ENCODE data around the gene RPUSD2. TPM values are rescaled to one million over a fixed set of nuclear protein-coding genes. Genes with fewer than 3 reads are reported as not detected.
A peak's percentile ranks its signal among the peaks of the same experiment; 100 is the strongest.

Gene RPUSD2
- polyA plus RNA-seq, 1 of the 3 experiments (the other 2 are of a cell fraction): 10.8 TPM

- TF ChIP-seq YY1 (IDR thresholded peaks at IDR 0.05; ENCODE audit: low read depth): no peak
- H3K27ac ChIP-seq (ENCODE audit: low read depth in 2 of 2, low read length in 1 of 2): no peak overlapping the region
- no peaks in the 10 kb centered on the region for H3K36me3 ChIP-seq (replicated peaks in 1 of 2; ENCODE audit: control insufficient read depth in 1 of 2, insufficient read depth in 2 of 2, low read length in 1 of 2)
- H3K4me2 ChIP-seq: no peak overlapping the region
- no peak overlapping the region for H3K4me3 ChIP-seq (ENCODE audit: low read depth in 2 of 2, low read length in 1 of 2)
- no peaks in the 10 kb centered on the region for H3K4me1 ChIP-seq (ENCODE audit: control insufficient read depth in 1 of 2, insufficient read depth in 2 of 2, low read depth in 1 of 2, low read length in 1 of 2)
- peaks cover 87% of the 10 kb centered on the region for H3K79me2 ChIP-seq (ENCODE audit: insufficient read depth)
- H3K9ac ChIP-seq: no peak overlapping the region
- no peaks in the 10 kb centered on the region for H3F3A ChIP-seq (replicated peaks; ENCODE audit: insufficient read depth)
- ChIA-PET POLR2A (no interaction called here), CTCF (interaction anchor here (3.2 kb wide), 1 partner anchor 12 kb away, joined by 9 read pairs; no protein-coding TSS in a partner anchor)
- whole genome bisulfite sequencing (ENCODE audit: low lambda C conversion rate): 77% methylated on average over 3 of the region's 3 CpGs
- H4K20me1 ChIP-seq (ENCODE audit: insufficient read depth): no peaks in the 10 kb centered on the region
- H3K27me3 ChIP-seq (ENCODE audit: insufficient read depth): no peaks in the 10 kb centered on the region
- no peak for DNase-seq
- H2AFZ ChIP-seq (ENCODE audit: low read depth): 0 out of 2 replicates have a peak overlapping the region, but pooled peaks have one; percentile 43
- no peaks in the 10 kb centered on the region for H3K9me2 ChIP-seq
- H3K9me3 ChIP-seq: no peaks in the 10 kb centered on the region
Observed at GRCh38 chr15:40598126-40598525, 29.0 kb downstream of the RPUSD2 start.

- CTCF ChIA-PET: interaction anchor here (1.5 to 3.2 kb wide), 2 partner anchors 9 to 11 kb away, joined by 5 to 9 read pairs; no protein-coding TSS in a partner anchor
- POLR2A ChIA-PET: no interaction called here
- Histone ChIP-seq H4K20me1 (ENCODE audit: insufficient read depth) (no peaks in the 10 kb centered on the region), H3K27me3 (ENCODE audit: insufficient read depth) (no peaks in the 10 kb centered on the region), H3K9me2 (no peaks in the 10 kb centered on the region), H3K27ac (ENCODE audit: low read depth in 2 of 2, low read length in 1 of 2) (no peak overlapping the region), H3F3A (replicated peaks; ENCODE audit: insufficient read depth) (no peaks in the 10 kb centered on the region), H3K9me3 (no peaks in the 10 kb centered on the region), H3K4me3 (ENCODE audit: low read depth in 2 of 2, low read length in 1 of 2) (no peak overlapping the region), H3K4me2 (no peak overlapping the region), H3K9ac (no peak overlapping the region), H3K4me1 (ENCODE audit: control insufficient read depth in 1 of 2, insufficient read depth in 2 of 2, low read depth in 1 of 2, low read length in 1 of 2) (no peaks in the 10 kb centered on the region), H2AFZ (ENCODE audit: low read depth) (no peak overlapping the region), H3K79me2 (ENCODE audit: insufficient read depth) (peaks cover 92% of the 10 kb centered on the region), H3K36me3 (replicated peaks in 1 of 2; ENCODE audit: control insufficient read depth in 1 of 2, insufficient read depth in 2 of 2, low read length in 1 of 2) (no peaks in the 10 kb centered on the region)
- TF ChIP-seq USF2 (IDR thresholded peaks at IDR 0.05; ENCODE audit: borderline replicate concordance, low read depth, low read length) (no peak), MXI1 (IDR thresholded peaks at IDR 0.05; ENCODE audit: low read depth, low read length) (no peak), ZBTB33 (IDR thresholded peaks at IDR 0.05; ENCODE audit: borderline replicate concordance, low read depth) (no peak), GATA2 (CRISPR knock-in tag; IDR thresholded peaks at IDR 0.05) (no peak), RFX5 (IDR thresholded peaks at IDR 0.05; ENCODE audit: low read length) (no peak)
- 98% methylated on average over 4 of the region's 4 CpGs for whole genome bisulfite sequencing (ENCODE audit: low lambda C conversion rate)
- DNase-seq: no peak
Observed at GRCh38 chr15:40598672-40599071, 29.6 kb downstream of the RPUSD2 start.

GRCh38 chr15:40600956-40601355, 31.9 kb downstream of the RPUSD2 start:
- H3K79me2 ChIP-seq (ENCODE audit: insufficient read depth): peaks cover 91% of the 10 kb centered on the region
- H3K9me3 ChIP-seq: no peaks in the 10 kb centered on the region
- no peak for TF ChIP-seq ELF1 (IDR thresholded peaks at IDR 0.05)
- TF ChIP-seq USF1 (IDR thresholded peaks at IDR 0.05; ENCODE audit: borderline replicate concordance, low read depth): no peak
- CTCF ChIA-PET: interaction anchor here (0.8 to 3.2 kb wide), 3 partner anchors 9 to 93 kb away, joined by 3 to 9 read pairs (median 8); no protein-coding TSS in a partner anchor
- no peak overlapping the region for H2AFZ ChIP-seq (ENCODE audit: low read depth)
- H3F3A ChIP-seq (replicated peaks; ENCODE audit: insufficient read depth): no peaks in the 10 kb centered on the region
- peaks cover 0 to 2% of the 10 kb centered on the region in 2 experiments for H3K36me3 ChIP-seq (replicated peaks in 1 of 2; ENCODE audit: control insufficient read depth in 1 of 2, insufficient read depth in 2 of 2, low read length in 1 of 2)
- POLR2A ChIA-PET: no interaction called here
- WGBS (ENCODE audit: low lambda C conversion rate): 97% methylated on average over 8 of the region's 12 CpGs
- H3K9me2 ChIP-seq: no peaks in the 10 kb centered on the region
- H3K27me3 ChIP-seq (ENCODE audit: insufficient read depth): no peaks in the 10 kb centered on the region
- H4K20me1 ChIP-seq (ENCODE audit: insufficient read depth): no peaks in the 10 kb centered on the region
- H3K4me1 ChIP-seq (ENCODE audit: control insufficient read depth in 1 of 2, insufficient read depth in 2 of 2, low read depth in 1 of 2, low read length in 1 of 2): no peaks in the 10 kb centered on the region
- H3K27ac ChIP-seq (ENCODE audit: low read depth in 2 of 2, low read length in 1 of 2): no peak overlapping the region
- no peak overlapping the region for H3K9ac ChIP-seq
- no peak for DNase-seq
- no peak overlapping the region for H3K4me2 ChIP-seq
- H3K4me3 ChIP-seq (ENCODE audit: low read depth in 2 of 2, low read length in 1 of 2): no peak overlapping the region

Data from SK-N-SH (cell line).